ENCODE data around the gene ZC3H18.

DNA sequence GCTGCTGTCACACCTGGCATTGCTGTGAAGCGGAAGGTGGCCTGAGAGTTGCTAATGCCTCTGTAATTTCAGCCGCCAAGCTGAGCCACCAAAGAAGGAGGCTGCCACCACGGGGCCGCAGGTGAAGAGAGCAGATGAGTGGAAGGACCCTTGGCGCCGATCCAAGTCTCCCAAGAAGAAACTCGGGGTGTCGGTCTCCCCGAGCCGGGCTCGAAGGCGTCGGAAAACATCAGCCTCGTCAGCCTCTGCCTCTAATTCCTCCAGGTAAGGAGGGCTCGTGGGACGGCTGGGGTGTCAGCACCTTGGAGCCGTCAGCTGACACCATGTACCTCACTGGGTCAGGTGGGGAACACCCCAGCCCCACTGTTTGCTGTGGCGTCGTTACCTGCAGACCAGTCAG is 51.9 kb downstream of the ZC3H18 start:
- TF ChIP-seq POLR2A (IDR thresholded peaks at IDR 0.05) (no peak), CTCF (IDR thresholded peaks at IDR 0.05) (no peak), POLR2AphosphoS5 (IDR thresholded peaks at IDR 0.05) (no peak)

Data from breast epithelium (tissue), 3 donors.